Transverse colon (tissue), 4 donors: ENCODE measurements around the gene STK32B. TPM values are rescaled to one million over a fixed set of nuclear protein-coding genes. Genes with fewer than 3 reads are reported as not detected.
"Not testable (repeated sequence)": the region's sequence is repeated elsewhere in the genome, so short reads cannot be mapped to it uniquely, and the experiment has no call there.

ENCODE experiments used
- DNase-seq: peaks from one replicate; pipeline ENCODE4 v3.0.0-alpha.2; 2019
- H3K27ac ChIP-seq, 4 donors: fragments of 200-600 bp; sonication (generic); 2 replicates each; pipeline ENCODE4 v1.5.1; 2016 to 2018; ENCODE audit warnings: inconsistent platforms in 4 of 4
- H3K27me3 ChIP-seq: fragments of 200-600 bp; sonication (generic); 2 replicates; pipeline ENCODE4 v1.5.1; 2017; ENCODE audit warnings: inconsistent platforms
- H3K36me3 ChIP-seq, 4 donors: fragments of 200-600 bp; sonication (generic); 2 replicates each; pipeline ENCODE4 v1.5.1; 2017 to 2019; ENCODE audit warnings: inconsistent platforms in 4 of 4
- H3K4me1 ChIP-seq, 4 donors: fragments of 200-600 bp; sonication (generic); 2 replicates each; pipeline ENCODE4 v1.5.1; 2017 to 2020; ENCODE audit warnings: inconsistent platforms in 4 of 4
- H3K4me3 ChIP-seq, 4 donors: fragments of 200-600 bp; sonication (generic); 1 replicate in 1 of 4; 2 replicates in 3 of 4; pipeline versions ENCODE4 v1.5.1 to v1.6.1; 2017 to 2019; ENCODE audit warnings: inconsistent platforms in 4 of 4
- H3K9me3 ChIP-seq, 2 donors: fragments of 200-600 bp; sonication (generic); 2 replicates each; pipeline ENCODE4 v1.5.1; 2017 to 2019; ENCODE audit warnings: inconsistent platforms in 2 of 2
- EP300 ChIP-seq: sonication (generic); formaldehyde crosslinking; IDR thresholded peaks from one replicate; pipeline ENCODE4 v1.6.1; 2017; ENCODE audit warnings: antibody characterized with exemption, low read depth
- POLR2A ChIP-seq: fragments of 450-650 bp; IDR thresholded peaks from one replicate; pipeline ENCODE4 v1.6.1; 2016; ENCODE audit warnings: antibody characterized with exemption, mild to moderate bottlenecking, moderate library complexity
- POLR2AphosphoS5 ChIP-seq, 3 donors: sonication (generic); formaldehyde crosslinking; IDR thresholded peaks; one replicate each; pipeline ENCODE4 v1.6.1; 2016; ENCODE audit warnings: antibody characterized with exemption in 3 of 3
- WGBS, 2 donors: methylation state at CpG; one replicate each; pipeline ENCODE4 v1.1.5; 2018; ENCODE audit warnings: low coverage in 1 of 2; 5-methylcytosine and 5-hydroxymethylcytosine counted together
- in situ Hi-C, 4 donors: fragments of 200-750 bp; cut with MboI; loops; one replicate each; pipeline versions ENCODE4 v1.15.0 to v1.15.1; 2017; ENCODE audit warnings: low sequenced_read_pairs in 3 of 4, low pct_ligation_motif_present in 1 of 4, low pct_unique_long_range_greater_than_20kb in 1 of 4
- intact Hi-C: fragments of 100-400 bp; cut with DNase I; formaldehyde crosslinking; loops from one replicate; pipeline ENCODE4 v1.15.1; 2023; ENCODE audit warnings: low total_unique reads
- total RNA-seq, 4 donors: library from RNA; depleted of rRNA; stranded (reverse); fragments of >200 nt; gene quantifications; one replicate each; pipeline ENCODE4 v1.1.0, GENCODE V29; 2016
- TF ChIP-seq, protein P1 (sequence below), 5 experiments: fragments of 200-600 bp in 3 of 5; fragments of 450-650 bp in 2 of 5; sonication (generic) in 3 of 5; IDR thresholded peaks; 1 replicate in 2 of 5; 2 replicates in 3 of 5; pipeline ENCODE4 v1.5.1; 2016 to 2017; ENCODE audit warnings: antibody characterized with exemption in 5 of 5, inconsistent platforms in 3 of 5, mild to moderate bottlenecking in 2 of 5, moderate library complexity in 1 of 5

Gene STK32B
- total RNA-seq, 4 donors from 2014 or later = 0.37 to 1.1 (median 0.64) TPM

DNA sequence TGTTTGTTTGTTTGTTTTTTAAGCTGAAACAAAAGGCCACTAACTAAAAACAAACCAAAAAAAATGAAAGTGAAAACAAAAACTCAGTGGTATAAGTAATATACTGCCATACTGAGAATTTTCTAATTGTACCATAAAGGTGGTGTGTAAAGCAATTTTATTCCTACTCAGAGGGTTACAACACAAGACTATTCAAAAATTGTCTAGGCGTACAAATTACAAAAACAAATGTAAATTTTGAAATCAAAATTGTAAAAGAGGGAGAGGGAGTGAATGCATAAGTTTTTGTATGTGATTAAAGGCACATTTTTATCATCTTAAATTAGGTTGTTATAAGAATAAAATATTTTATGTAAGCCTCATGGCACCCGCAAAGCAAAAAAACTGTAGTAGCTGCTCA lies 232.6 kb downstream of the STK32B start:
- H3K36me3 ChIP-seq = no peaks in the 10 kb centered on the region
- intact Hi-C loops (no loop called here), in situ Hi-C loops (no loop called here)
- TF ChIP-seq, protein P1, sequence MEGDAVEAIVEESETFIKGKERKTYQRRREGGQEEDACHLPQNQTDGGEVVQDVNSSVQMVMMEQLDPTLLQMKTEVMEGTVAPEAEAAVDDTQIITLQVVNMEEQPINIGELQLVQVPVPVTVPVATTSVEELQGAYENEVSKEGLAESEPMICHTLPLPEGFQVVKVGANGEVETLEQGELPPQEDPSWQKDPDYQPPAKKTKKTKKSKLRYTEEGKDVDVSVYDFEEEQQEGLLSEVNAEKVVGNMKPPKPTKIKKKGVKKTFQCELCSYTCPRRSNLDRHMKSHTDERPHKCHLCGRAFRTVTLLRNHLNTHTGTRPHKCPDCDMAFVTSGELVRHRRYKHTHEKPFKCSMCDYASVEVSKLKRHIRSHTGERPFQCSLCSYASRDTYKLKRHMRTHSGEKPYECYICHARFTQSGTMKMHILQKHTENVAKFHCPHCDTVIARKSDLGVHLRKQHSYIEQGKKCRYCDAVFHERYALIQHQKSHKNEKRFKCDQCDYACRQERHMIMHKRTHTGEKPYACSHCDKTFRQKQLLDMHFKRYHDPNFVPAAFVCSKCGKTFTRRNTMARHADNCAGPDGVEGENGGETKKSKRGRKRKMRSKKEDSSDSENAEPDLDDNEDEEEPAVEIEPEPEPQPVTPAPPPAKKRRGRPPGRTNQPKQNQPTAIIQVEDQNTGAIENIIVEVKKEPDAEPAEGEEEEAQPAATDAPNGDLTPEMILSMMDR (IDR thresholded peaks at IDR 0.05) = no peak
- TF ChIP-seq POLR2AphosphoS5 (IDR thresholded peaks at IDR 0.05) (no peak), POLR2A (no peak), EP300 (no peak)
- no peaks in the 10 kb centered on the region for H3K9me3 ChIP-seq
- no peak overlapping the region for H3K4me3 ChIP-seq
- WGBS, 2 donors = 81 to 83% methylated on average over 2 of the region's 2 CpGs
- no peaks in the 10 kb centered on the region for H3K27me3 ChIP-seq
- H3K4me1 ChIP-seq = peaks cover 0 to 3% (median 0%) of the 10 kb centered on the region in 4 donors
- no peak for DNase-seq
- no peak overlapping the region for H3K27ac ChIP-seq

DNA sequence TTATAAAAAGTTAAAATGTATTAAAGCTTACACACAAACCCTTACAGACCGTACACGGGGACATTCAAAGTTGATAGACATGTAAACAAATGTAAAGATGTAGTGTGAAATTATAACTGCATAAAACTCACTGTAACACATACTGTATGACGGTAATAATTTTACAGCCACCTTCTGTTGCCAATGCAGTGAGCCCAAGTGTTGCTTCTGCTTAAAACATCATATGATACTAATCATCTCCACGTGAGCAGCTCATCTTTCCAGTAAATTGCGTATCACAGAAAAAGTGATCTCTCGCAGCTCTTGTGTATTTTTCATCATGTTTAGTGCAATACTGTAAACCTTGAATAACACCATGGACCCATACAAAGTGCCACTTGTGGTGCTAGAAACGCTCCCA lies 233.2 kb downstream of the STK32B start:
- TF ChIP-seq POLR2A = no peak
- no peak overlapping the region for H3K27ac ChIP-seq
- no peaks in the 10 kb centered on the region for H3K36me3 ChIP-seq
- H3K4me1 ChIP-seq = peaks cover 0 to 3% (median 0%) of the 10 kb centered on the region in 4 donors
- WGBS, 2 donors = 76 to 85% methylated on average over 7 of the region's 7 CpGs
- no peak overlapping the region for H3K4me3 ChIP-seq
- no peaks in the 10 kb centered on the region for H3K9me3 ChIP-seq
- in situ Hi-C loops = no loop called here
- no peak for DNase-seq
- H3K27me3 ChIP-seq = no peaks in the 10 kb centered on the region
- intact Hi-C loops = no loop called here

DNA sequence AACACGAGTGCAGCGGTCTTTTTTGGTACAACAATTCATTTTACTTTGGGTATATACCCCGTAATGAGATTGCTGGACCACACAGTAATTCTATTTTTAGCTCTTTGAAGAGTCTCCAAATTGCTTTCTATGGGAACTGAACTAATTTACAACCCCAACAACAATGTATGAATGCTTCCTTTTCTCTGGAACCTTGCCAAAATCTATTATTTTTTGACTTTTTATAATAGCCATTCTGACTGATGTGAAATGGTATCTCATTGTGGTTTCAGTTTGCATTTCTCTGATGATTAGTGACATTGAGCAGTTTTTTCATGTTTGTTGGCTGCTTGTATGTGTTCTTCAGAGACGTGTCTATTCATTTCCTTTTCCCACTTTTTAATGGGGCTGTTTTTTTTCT lies 240.8 kb downstream of the STK32B start:
- H3K9me3 ChIP-seq = no peaks in the 10 kb centered on the region
- TF ChIP-seq POLR2A (no peak), POLR2AphosphoS5 (IDR thresholded peaks at IDR 0.05) (no peak), EP300 (no peak)
- TF ChIP-seq, protein P1 (IDR thresholded peaks at IDR 0.05) = no peak
- no peaks in the 10 kb centered on the region for H3K4me1 ChIP-seq
- 40 to 51% methylated on average over 4 of the region's 4 CpGs for WGBS, 2 donors
- no peak overlapping the region for H3K27ac ChIP-seq
- intact Hi-C loops (no loop called here), in situ Hi-C loops (no loop called here)
- DNase-seq = no peak
- no peaks in the 10 kb centered on the region for H3K27me3 ChIP-seq
- no peaks in the 10 kb centered on the region for H3K36me3 ChIP-seq
- no peak overlapping the region for H3K4me3 ChIP-seq

DNA sequence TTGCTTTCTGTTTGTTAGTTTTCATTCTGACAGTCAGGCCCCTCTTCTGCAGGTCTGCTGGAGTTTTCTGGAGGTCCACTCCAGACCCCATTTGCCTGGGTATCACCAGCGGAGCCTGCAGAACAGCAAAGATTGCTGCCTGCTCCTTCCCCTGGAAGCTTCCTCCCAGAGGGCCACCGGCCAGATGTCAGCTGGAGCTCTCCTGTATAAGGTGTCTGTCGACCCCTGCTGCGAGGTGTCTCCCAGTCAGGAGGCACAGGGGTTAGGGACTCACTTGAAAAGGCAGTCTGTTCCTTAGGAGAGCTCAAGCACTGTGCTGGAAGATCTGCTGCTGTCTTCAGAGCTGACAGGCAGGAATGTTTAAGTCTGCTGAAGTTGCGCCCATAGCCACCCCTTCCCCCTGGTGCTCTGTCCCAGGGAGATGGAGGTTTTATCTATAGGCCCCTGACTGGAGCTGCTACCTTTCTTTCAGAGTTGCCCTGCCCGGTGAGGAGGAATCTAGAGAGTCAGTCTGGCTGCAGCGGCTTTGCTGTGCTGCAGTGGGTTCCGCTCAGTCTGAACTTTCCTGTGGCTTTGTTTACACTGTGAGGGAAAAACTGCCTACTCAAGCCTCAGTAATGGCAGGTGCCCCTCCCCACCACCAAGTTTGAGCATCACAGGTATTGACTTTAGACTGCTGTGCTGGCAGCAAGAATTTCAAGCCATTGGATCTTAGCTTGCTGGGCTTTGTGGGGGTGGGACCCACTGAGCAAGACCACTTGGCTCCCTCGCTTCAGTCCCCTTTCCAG lies 246.9 kb downstream of the STK32B start:
- in situ Hi-C loops, DNase-seq, H3K4me3 ChIP-seq, H3K9me3 ChIP-seq, H3K27me3 ChIP-seq, H3K4me1 ChIP-seq, H3K27ac ChIP-seq, H3K36me3 ChIP-seq, intact Hi-C loops: not testable (repeated sequence)
- WGBS, 2 donors = 78% methylated on average over 8 of the region's 9 CpGs; no CpG with 5 or more reads in 1 of the 2 donors

DNA sequence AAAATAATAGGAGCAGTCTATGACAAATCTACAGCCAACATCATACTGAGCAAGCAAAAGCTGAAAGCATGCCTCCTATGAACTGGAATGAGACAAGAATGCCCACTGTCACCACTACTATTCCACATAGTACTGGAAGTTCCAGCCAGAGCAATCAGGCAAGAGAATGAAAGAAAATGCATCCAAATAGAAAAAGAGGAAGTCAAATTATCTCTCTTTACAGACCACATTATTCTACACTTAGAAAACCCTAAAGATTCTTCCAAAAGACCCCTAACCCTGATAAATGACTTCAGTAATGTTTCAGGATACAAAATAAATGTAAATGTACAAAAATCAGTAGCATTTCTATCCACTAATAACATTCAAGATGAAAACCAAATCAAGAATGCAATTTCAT lies 249.0 kb downstream of the STK32B start:
- Histone ChIP-seq H3K27ac (no peak overlapping the region), H3K4me3 (no peak overlapping the region), H3K9me3 (no peaks in the 10 kb centered on the region), H3K27me3 (no peaks in the 10 kb centered on the region), H3K4me1 (no peaks in the 10 kb centered on the region), H3K36me3 (no peaks in the 10 kb centered on the region)
- TF ChIP-seq POLR2A (no peak), POLR2AphosphoS5 (IDR thresholded peaks at IDR 0.05) (no peak), EP300 (no peak)
- TF ChIP-seq, protein P1 (IDR thresholded peaks at IDR 0.05) = no peak
- in situ Hi-C loops = no loop called here
- intact Hi-C loops = no loop called here
- DNase-seq = no peak
